ENCODE data around the gene ZNF423. TPM values are rescaled to one million over a fixed set of nuclear protein-coding genes. Genes with fewer than 3 reads are reported as not detected.

Gene ZNF423
- polyA plus RNA-seq, 1 of the 3 experiments (the other 2 are of a cell fraction), result 1.2 TPM

DNA sequence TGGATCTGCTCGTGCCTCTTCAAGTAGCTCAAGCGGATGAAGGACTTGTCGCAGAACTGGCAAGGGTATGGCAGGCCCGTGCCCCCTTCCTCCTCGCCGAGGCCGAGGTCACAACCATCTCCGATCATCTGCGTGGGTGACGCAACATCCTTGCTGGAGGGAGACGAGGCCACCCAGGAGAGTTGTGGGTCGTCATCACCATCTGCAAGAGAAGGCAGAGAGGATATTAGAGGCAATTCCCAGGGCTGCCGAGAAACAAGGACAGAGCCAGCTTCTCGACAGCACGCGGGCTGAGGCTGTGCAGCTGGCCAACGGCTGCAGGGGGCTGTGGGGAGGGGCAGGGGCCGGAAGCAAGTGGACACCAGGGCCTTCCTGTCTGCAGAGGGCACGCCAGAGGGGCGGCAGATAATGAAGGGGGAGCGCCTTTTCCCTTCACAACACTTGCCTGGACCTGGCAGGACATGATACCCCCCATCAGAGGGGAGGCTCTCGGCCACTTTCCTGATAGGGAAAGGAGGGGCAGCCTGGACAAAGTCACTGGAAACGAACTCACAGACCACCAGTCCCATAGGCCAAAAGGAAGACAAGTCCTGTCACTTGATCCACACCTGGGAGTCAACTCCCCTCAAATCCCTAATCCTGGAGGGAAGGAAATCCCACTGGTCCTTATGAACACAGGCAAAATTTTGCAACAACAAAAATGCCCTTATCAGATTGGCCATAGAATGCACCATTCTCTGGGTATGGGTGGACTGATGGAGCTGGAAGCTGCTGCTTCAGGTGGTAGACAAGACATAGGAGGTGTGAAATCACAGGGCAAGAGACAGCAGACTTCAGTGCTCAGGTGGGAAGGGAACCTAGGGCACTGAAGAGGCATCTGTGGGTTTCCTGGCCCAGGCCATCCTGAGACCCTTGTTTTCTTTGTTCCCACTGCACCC, 217.0 kb downstream of the ZNF423 start (continued):
- TF ChIP-seq TEAD4 (IDR thresholded peaks at IDR 0.05; ENCODE audit: borderline replicate concordance, insufficient read depth), result no peak
- no peak for TF ChIP-seq EZH2phosphoT487 (IDR thresholded peaks at IDR 0.05; ENCODE audit: borderline replicate concordance, low read depth)
- TF ChIP-seq, protein P1, sequence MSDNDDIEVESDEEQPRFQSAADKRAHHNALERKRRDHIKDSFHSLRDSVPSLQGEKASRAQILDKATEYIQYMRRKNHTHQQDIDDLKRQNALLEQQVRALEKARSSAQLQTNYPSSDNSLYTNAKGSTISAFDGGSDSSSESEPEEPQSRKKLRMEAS (IDR thresholded peaks at IDR 0.05; ENCODE audit: low read depth), result no peak
- TF ChIP-seq RCOR1 (IDR thresholded peaks at IDR 0.05; ENCODE audit: low read length), result no peak
- TF ChIP-seq, protein P2, sequence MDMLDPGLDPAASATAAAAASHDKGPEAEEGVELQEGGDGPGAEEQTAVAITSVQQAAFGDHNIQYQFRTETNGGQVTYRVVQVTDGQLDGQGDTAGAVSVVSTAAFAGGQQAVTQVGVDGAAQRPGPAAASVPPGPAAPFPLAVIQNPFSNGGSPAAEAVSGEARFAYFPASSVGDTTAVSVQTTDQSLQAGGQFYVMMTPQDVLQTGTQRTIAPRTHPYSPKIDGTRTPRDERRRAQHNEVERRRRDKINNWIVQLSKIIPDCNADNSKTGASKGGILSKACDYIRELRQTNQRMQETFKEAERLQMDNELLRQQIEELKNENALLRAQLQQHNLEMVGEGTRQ (IDR thresholded peaks at IDR 0.05; ENCODE audit: borderline replicate concordance, low read depth, low read length), result no peak
- TF ChIP-seq, protein P3, sequence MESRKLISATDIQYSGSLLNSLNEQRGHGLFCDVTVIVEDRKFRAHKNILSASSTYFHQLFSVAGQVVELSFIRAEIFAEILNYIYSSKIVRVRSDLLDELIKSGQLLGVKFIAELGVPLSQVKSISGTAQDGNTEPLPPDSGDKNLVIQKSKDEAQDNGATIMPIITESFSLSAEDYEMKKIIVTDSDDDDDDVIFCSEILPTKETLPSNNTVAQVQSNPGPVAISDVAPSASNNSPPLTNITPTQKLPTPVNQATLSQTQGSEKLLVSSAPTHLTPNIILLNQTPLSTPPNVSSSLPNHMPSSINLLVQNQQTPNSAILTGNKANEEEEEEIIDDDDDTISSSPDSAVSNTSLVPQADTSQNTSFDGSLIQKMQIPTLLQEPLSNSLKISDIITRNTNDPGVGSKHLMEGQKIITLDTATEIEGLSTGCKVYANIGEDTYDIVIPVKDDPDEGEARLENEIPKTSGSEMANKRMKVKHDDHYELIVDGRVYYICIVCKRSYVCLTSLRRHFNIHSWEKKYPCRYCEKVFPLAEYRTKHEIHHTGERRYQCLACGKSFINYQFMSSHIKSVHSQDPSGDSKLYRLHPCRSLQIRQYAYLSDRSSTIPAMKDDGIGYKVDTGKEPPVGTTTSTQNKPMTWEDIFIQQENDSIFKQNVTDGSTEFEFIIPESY (IDR thresholded peaks at IDR 0.05; ENCODE audit: borderline replicate concordance, low read depth), result no peak
- TF ChIP-seq RAD21 (IDR thresholded peaks at IDR 0.05; ENCODE audit: low read length), result peak; percentile 12; the same call in 1 of the 2 replicates
- TF ChIP-seq NFIC (IDR thresholded peaks at IDR 0.05; ENCODE audit: borderline replicate concordance), result no peak
- TF ChIP-seq, protein P4, sequence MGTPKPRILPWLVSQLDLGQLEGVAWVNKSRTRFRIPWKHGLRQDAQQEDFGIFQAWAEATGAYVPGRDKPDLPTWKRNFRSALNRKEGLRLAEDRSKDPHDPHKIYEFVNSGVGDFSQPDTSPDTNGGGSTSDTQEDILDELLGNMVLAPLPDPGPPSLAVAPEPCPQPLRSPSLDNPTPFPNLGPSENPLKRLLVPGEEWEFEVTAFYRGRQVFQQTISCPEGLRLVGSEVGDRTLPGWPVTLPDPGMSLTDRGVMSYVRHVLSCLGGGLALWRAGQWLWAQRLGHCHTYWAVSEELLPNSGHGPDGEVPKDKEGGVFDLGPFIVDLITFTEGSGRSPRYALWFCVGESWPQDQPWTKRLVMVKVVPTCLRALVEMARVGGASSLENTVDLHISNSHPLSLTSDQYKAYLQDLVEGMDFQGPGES (IDR thresholded peaks at IDR 0.05; ENCODE audit: low read depth, low read length), result no peak
- TF ChIP-seq, protein P5, sequence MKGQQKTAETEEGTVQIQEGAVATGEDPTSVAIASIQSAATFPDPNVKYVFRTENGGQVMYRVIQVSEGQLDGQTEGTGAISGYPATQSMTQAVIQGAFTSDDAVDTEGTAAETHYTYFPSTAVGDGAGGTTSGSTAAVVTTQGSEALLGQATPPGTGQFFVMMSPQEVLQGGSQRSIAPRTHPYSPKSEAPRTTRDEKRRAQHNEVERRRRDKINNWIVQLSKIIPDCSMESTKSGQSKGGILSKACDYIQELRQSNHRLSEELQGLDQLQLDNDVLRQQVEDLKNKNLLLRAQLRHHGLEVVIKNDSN (IDR thresholded peaks at IDR 0.05; ENCODE audit: borderline replicate concordance, low read depth), result no peak
- no peak for TF ChIP-seq CHD2 (IDR thresholded peaks at IDR 0.05; ENCODE audit: low read length, partially characterized antibody)
- TF ChIP-seq, protein P6, sequence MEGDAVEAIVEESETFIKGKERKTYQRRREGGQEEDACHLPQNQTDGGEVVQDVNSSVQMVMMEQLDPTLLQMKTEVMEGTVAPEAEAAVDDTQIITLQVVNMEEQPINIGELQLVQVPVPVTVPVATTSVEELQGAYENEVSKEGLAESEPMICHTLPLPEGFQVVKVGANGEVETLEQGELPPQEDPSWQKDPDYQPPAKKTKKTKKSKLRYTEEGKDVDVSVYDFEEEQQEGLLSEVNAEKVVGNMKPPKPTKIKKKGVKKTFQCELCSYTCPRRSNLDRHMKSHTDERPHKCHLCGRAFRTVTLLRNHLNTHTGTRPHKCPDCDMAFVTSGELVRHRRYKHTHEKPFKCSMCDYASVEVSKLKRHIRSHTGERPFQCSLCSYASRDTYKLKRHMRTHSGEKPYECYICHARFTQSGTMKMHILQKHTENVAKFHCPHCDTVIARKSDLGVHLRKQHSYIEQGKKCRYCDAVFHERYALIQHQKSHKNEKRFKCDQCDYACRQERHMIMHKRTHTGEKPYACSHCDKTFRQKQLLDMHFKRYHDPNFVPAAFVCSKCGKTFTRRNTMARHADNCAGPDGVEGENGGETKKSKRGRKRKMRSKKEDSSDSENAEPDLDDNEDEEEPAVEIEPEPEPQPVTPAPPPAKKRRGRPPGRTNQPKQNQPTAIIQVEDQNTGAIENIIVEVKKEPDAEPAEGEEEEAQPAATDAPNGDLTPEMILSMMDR (IDR thresholded peaks at IDR 0.05), result no peak
- TF ChIP-seq EP300 (IDR thresholded peaks at IDR 0.05; ENCODE audit: borderline replicate concordance in 1 of 2, low read depth in 1 of 2, low read length in 1 of 2), result peak in 1 of 2 experiments; percentile 65; a peak in 1 of 4 replicates
- TF ChIP-seq POLR2AphosphoS5 (IDR thresholded peaks at IDR 0.05; ENCODE audit: low read depth, low read length), result no peak
- TF ChIP-seq ELF1 (IDR thresholded peaks at IDR 0.05), result no peak
- TF ChIP-seq TAF1 (IDR thresholded peaks at IDR 0.05; ENCODE audit: borderline replicate concordance, low read depth, low read length), result no peak
- TF ChIP-seq, protein P7, sequence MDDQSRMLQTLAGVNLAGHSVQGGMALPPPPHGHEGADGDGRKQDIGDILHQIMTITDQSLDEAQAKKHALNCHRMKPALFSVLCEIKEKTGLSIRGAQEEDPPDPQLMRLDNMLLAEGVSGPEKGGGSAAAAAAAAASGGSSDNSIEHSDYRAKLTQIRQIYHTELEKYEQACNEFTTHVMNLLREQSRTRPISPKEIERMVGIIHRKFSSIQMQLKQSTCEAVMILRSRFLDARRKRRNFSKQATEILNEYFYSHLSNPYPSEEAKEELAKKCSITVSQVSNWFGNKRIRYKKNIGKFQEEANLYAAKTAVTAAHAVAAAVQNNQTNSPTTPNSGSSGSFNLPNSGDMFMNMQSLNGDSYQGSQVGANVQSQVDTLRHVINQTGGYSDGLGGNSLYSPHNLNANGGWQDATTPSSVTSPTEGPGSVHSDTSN (IDR thresholded peaks at IDR 0.05), result no peak
